IMR-90 (cell line): Measurements from ENCODE around the gene EDIL3. TPM values are rescaled to one million over a fixed set of nuclear protein-coding genes. Genes with fewer than 3 reads are reported as not detected.

Source experiments
- ATAC-seq: fragments of 200-7000 bp; cut with Tn5 transposase; 2 replicates; pipeline ENCODE4 v1.9.1; 2020; ENCODE audit warnings: low read depth, mild to moderate bottlenecking, moderate library complexity
- BruUV-seq: library from RNA; stranded (reverse); fragments of 400-500 nt; replicated peaks from 2 replicates; lab custom pipeline; 2021; lab: Mats Ljungman, UMichigan
- CTCF ChIA-PET: fragments of 300-600 bp; formaldehyde crosslinking; extraction: SDS; loops from one replicate; lab custom pipeline; 2021; ENCODE audit warnings: antibody characterized with exemption; lab: Yijun Ruan, JAX
- POLR2A ChIA-PET: fragments of 300-600 bp; sonication (Branson Sonifier 250); formaldehyde crosslinking; loops from one replicate; lab custom pipeline; 2022; ENCODE audit warnings: antibody characterized with exemption; ENCODE audit not compliant: unreplicated experiment; lab: Charles Lee
- DNase-seq: peaks from one replicate; pipeline ENCODE4 v3.0.0; 2013
- H2AFZ ChIP-seq: replicated peaks from 2 replicates; pipeline ENCODE3; 2013; ENCODE audit warnings: low read length, mild to moderate bottlenecking; ENCODE audit not compliant: poor library complexity
- H2AK5ac ChIP-seq: 2 replicates; pipeline ENCODE4 v1.6.1; 2013; ENCODE audit warnings: low read depth, low read length, inconsistent platforms
- H2AK9ac ChIP-seq: replicated peaks from 2 replicates; pipeline ENCODE3; 2013; ENCODE audit warnings: mild to moderate bottlenecking, low read depth, low read length, moderate library complexity; ENCODE audit not compliant: poor library complexity
- H2BK120ac ChIP-seq: 2 replicates; pipeline ENCODE4 v1.6.1; 2013; ENCODE audit warnings: low read depth, low read length, inconsistent platforms
- H2BK15ac ChIP-seq: 3 replicates; pipeline ENCODE4 v1.6.1; 2013; ENCODE audit warnings: low read depth, low read length, inconsistent platforms
- H2BK20ac ChIP-seq: 2 replicates; pipeline ENCODE4 v1.6.1; 2013; ENCODE audit warnings: low read depth, mild to moderate bottlenecking, inconsistent platforms, low read length, moderate library complexity
- H2BK5ac ChIP-seq: 2 replicates; pipeline ENCODE4 v1.6.1; 2013; ENCODE audit warnings: mild to moderate bottlenecking, low read depth, low read length, inconsistent platforms; ENCODE audit not compliant: poor library complexity, severe bottlenecking
- H3K14ac ChIP-seq: replicated peaks from 2 replicates; pipeline ENCODE4 v1.6.1; 2013; ENCODE audit warnings: low read depth, low read length, inconsistent platforms
- H3K18ac ChIP-seq: 2 replicates; pipeline ENCODE4 v1.6.1; 2013; ENCODE audit warnings: low read depth, low read length, control low read depth
- H3K23ac ChIP-seq: 2 replicates; pipeline ENCODE4 v1.6.1; 2013; ENCODE audit warnings: low read depth, low read length, inconsistent platforms
- H3K27ac ChIP-seq: 2 replicates; pipeline ENCODE4 v1.5.1; 2013; ENCODE audit warnings: mild to moderate bottlenecking, control low read depth, low read length; ENCODE audit not compliant: insufficient read depth
- H3K27me3 ChIP-seq: 2 replicates; pipeline ENCODE4 v1.6.1; 2013; ENCODE audit warnings: low read length; ENCODE audit not compliant: control insufficient read depth, insufficient read depth
- H3K36me3 ChIP-seq: 2 replicates; pipeline ENCODE4 v1.6.1; 2013; ENCODE audit warnings: low read length, mixed read lengths; ENCODE audit not compliant: control insufficient read depth, insufficient read depth
- H3K4ac ChIP-seq: 2 replicates; pipeline ENCODE4 v1.6.1; 2013; ENCODE audit warnings: low read depth, low read length, inconsistent platforms
- H3K4me1 ChIP-seq: 2 replicates; pipeline ENCODE4 v1.6.1; 2013; ENCODE audit warnings: low read length, mixed read lengths; ENCODE audit not compliant: control insufficient read depth, insufficient read depth
- H3K4me2 ChIP-seq: 2 replicates; pipeline ENCODE4 v1.6.1; 2013; ENCODE audit warnings: low read depth, mild to moderate bottlenecking, control low read depth, low read length, moderate library complexity
- H3K4me3 ChIP-seq: 2 replicates; pipeline ENCODE4 v1.5.1; 2013; ENCODE audit warnings: low read depth, mild to moderate bottlenecking, control low read depth, low read length, moderate library complexity; ENCODE audit not compliant: insufficient read depth
- H3K56ac ChIP-seq: 2 replicates; pipeline ENCODE4 v1.6.1; 2013; ENCODE audit warnings: low read length, inconsistent platforms; ENCODE audit not compliant: insufficient read depth; ENCODE audit errors: extremely low read depth
- H3K79me1 ChIP-seq, 2 experiments: 2 replicates each; pipeline ENCODE4 v1.6.1; 2013; ENCODE audit warnings: low read length in 2 of 2, inconsistent platforms in 1 of 2, low read depth in 1 of 2
- H3K9ac ChIP-seq: 2 replicates; pipeline ENCODE4 v1.6.1; 2013; ENCODE audit warnings: low read depth, low read length, control low read depth
- H3K9me1 ChIP-seq: 2 replicates; pipeline ENCODE4 v1.6.1; 2013; ENCODE audit warnings: low read length, inconsistent platforms; ENCODE audit not compliant: insufficient read depth
- H3K9me3 ChIP-seq: 2 replicates; pipeline ENCODE4 v1.6.1; 2013; ENCODE audit warnings: low read length; ENCODE audit not compliant: control insufficient read depth, insufficient read depth
- H4K20me1 ChIP-seq: 2 replicates; pipeline ENCODE4 v1.6.1; 2013; ENCODE audit warnings: low read length, inconsistent platforms; ENCODE audit not compliant: insufficient read depth
- H4K5ac ChIP-seq: 2 replicates; pipeline ENCODE4 v1.6.1; 2013; ENCODE audit warnings: mild to moderate bottlenecking, low read depth, low read length, control low read depth
- H4K8ac ChIP-seq, 2 experiments: 2 replicates each; pipeline ENCODE4 v1.6.1; 2013; ENCODE audit warnings: low read depth in 2 of 2, low read length in 2 of 2, control low read depth in 1 of 2, inconsistent platforms in 1 of 2
- H4K91ac ChIP-seq: 2 replicates; pipeline ENCODE4 v1.6.1; 2013; ENCODE audit warnings: low read depth, low read length, inconsistent platforms; ENCODE audit not compliant: insufficient read depth
- BHLHE40 ChIP-seq: fragments of 150-350 bp; IDR thresholded peaks from 2 replicates; pipeline ENCODE4 v1.6.1; 2016; ENCODE audit warnings: mild to moderate bottlenecking, low read depth, low read length
- CHD1 ChIP-seq: IDR thresholded peaks from 2 replicates; pipeline ENCODE4 v1.6.1; 2012; ENCODE audit warnings: low read depth, low read length, improper control_type of control experiment
- ELK1 ChIP-seq: fragments of 150-350 bp; IDR thresholded peaks from 2 replicates; pipeline ENCODE4 v1.6.1; 2016; ENCODE audit warnings: low read depth, mild to moderate bottlenecking, low read length, moderate library complexity, borderline replicate concordance
- MAFK ChIP-seq: IDR thresholded peaks from 2 replicates; pipeline ENCODE4 v1.6.1; 2012; ENCODE audit warnings: low read depth, low read length, improper control_type of control experiment
- MAZ ChIP-seq: IDR thresholded peaks from 2 replicates; pipeline ENCODE4 v1.6.1; 2012; ENCODE audit warnings: low read depth, mild to moderate bottlenecking, low read length, improper control_type of control experiment, moderate library complexity, borderline replicate concordance
- NFE2L2 ChIP-seq: fragments of 150-350 bp; IDR thresholded peaks from 2 replicates; pipeline ENCODE4 v1.6.1; 2016; ENCODE audit warnings: low read depth, mild to moderate bottlenecking, low read length
- RAD21 ChIP-seq: IDR thresholded peaks from 2 replicates; pipeline ENCODE4 v1.6.1; 2012; ENCODE audit warnings: low read length, improper control_type of control experiment
- RCOR1 ChIP-seq: IDR thresholded peaks from 2 replicates; pipeline ENCODE4 v1.6.1; 2012; ENCODE audit warnings: mild to moderate bottlenecking, low read length, improper control_type of control experiment; ENCODE audit not compliant: insufficient replicate concordance
- RFX5 ChIP-seq: IDR thresholded peaks from 2 replicates; pipeline ENCODE4 v1.8.0; 2012; ENCODE audit warnings: low read depth, mild to moderate bottlenecking, low read length, moderate library complexity
- SMC3 ChIP-seq: fragments of 150-350 bp; IDR thresholded peaks from 2 replicates; pipeline ENCODE4 v1.6.1; 2016; ENCODE audit warnings: low read depth, mild to moderate bottlenecking, antibody characterized with exemption, low read length, moderate library complexity
- USF2 ChIP-seq: fragments of 150-350 bp; IDR thresholded peaks from 2 replicates; pipeline ENCODE4 v1.6.1; 2017; ENCODE audit warnings: mild to moderate bottlenecking, antibody characterized with exemption, low read length, low read depth
- dilution Hi-C: fragments of 300-500 bp; cut with HindIII; formaldehyde crosslinking; loops from one replicate; pipeline ENCODE4 v1.14.3; 2018; ENCODE audit warnings: low sequenced_read_pairs; ENCODE audit not compliant: unreplicated experiment
- in situ Hi-C: fragments of 300-500 bp; cut with MboI; formaldehyde crosslinking; loops from 3 replicates; pipeline ENCODE4 v1.14.3; 2019; ENCODE audit warnings: low sequenced_read_pairs, inconsistent platforms, mixed read lengths
- intact Hi-C: fragments of 100-400 bp; cut with micrococcal nuclease; formaldehyde crosslinking; loops from 2 replicates; pipeline ENCODE4 v1.10.0; 2022
- polyA plus RNA-seq, 3 experiments: library from polyadenylated mRNA; depleted of rRNA; stranded (reverse); fragments of >200 nt; gene quantifications; 2 replicates each; pipeline ENCODE4 v1.2.3, GENCODE V29; 2012; ENCODE audit warnings: low replicate concordance in 1 of 3
- total RNA-seq: library from RNA; depleted of rRNA; stranded (reverse); fragments of >200 nt; gene quantifications from 2 replicates; pipeline ENCODE4 v1.2.3, GENCODE V29; 2012

EDIL3 gene
- total and polyA plus RNA-seq, 2 of the 4 experiments (the other 2 are of a cell fraction) = 55.5 to 82.8 TPM

- Histone ChIP-seq H3K9me1 (peaks cover 2% of the 10 kb centered on the region; the same call in 1 of the 2 replicates), H3K56ac (no peak overlapping the region), H2AK9ac (no peak overlapping the region), H3K4me1 (no peaks in the 10 kb centered on the region; the same call in 1 of the 2 replicates), H2BK120ac (no peak overlapping the region), H3K18ac (no peak overlapping the region), H3K14ac (no peak overlapping the region), H2AK5ac (no peak overlapping the region), H4K5ac (no peak overlapping the region), H3K23ac (no peak overlapping the region), H3K9me3 (no peaks in the 10 kb centered on the region), H3K79me1 (peaks cover 10 to 22% of the 10 kb centered on the region in 2 experiments), H4K8ac (no peak overlapping the region), H2AFZ (no peak overlapping the region), H3K4me2 (no peak overlapping the region), H2BK20ac (no peak overlapping the region), H3K4me3 (no peak overlapping the region), H2BK15ac (no peak overlapping the region), H3K27me3 (no peaks in the 10 kb centered on the region), H4K91ac (no peak overlapping the region), H4K20me1 (no peaks in the 10 kb centered on the region), H3K9ac (no peak overlapping the region), H3K36me3 (no peaks in the 10 kb centered on the region; the same call in 1 of the 2 replicates), H2BK5ac (no peak overlapping the region), H3K27ac (no peak overlapping the region), H3K4ac (no peak overlapping the region)
- no TSS peak for BruUV-seq
- DNase-seq (peak; percentile 12), ATAC-seq (no peak)
- in situ Hi-C loops = no loop called here
- ChIA-PET POLR2A (no interaction called here), CTCF (interaction anchor here (0.7 kb wide), 1 partner anchor 16 kb away, joined by 3 read pairs; no protein-coding TSS in a partner anchor)
- TF ChIP-seq RFX5 = no peak
- TF ChIP-seq NFE2L2 = no peak
- TF ChIP-seq BHLHE40 = no peak
- TF ChIP-seq USF2 = no peak
- no peak for TF ChIP-seq RCOR1
- TF ChIP-seq MAZ = no peak
- TF ChIP-seq SMC3 = no peak
- TF ChIP-seq MAFK = no peak
- no peak for TF ChIP-seq CHD1
- TF ChIP-seq RAD21 = no peak
- TF ChIP-seq ELK1 = no peak
- dilution Hi-C loops = no loop called here
- intact Hi-C loops = no loop called here
Observed at GRCh38 chr5:84304599-84304998, 80.1 kb downstream of the EDIL3 start.
